Fibroblast of mammary gland (primary cell): ENCODE results near the gene SH3BP1.
A peak's percentile ranks its signal among the peaks of the same experiment; 100 is the strongest.

Experiments
- DNase-seq: peaks from one replicate; pipeline ENCODE4 v3.0.0-alpha.2; 2010; ENCODE audit warnings: low read depth
- H3K4me3 ChIP-seq: 2 replicates; pipeline ENCODE4 v1.5.1; 2011; ENCODE audit warnings: low read depth, mild to moderate bottlenecking, low read length, moderate library complexity; ENCODE audit not compliant: control insufficient read depth
- CTCF ChIP-seq: conservative IDR thresholded peaks from 2 replicates; pipeline ENCODE4 v1.5.1; 2011; ENCODE audit warnings: low read depth, low read length, inconsistent platforms; ENCODE audit not compliant: control insufficient read depth, insufficient read depth

Gene SH3BP1

GRCh38 chr22:37631448-37632173, 7.9 kb upstream of the SH3BP1 start:
- H3K4me3 ChIP-seq = no peak overlapping the region

GRCh38 chr22:37632174-37633088, 7.0 kb upstream of the SH3BP1 start:
- H3K4me3 ChIP-seq = no peak overlapping the region
- no peak for TF ChIP-seq CTCF
- DNase-seq = no peak

More at GRCh38 chr22:37631448-37632173, 7.9 kb upstream of the SH3BP1 start:
- no peak for TF ChIP-seq CTCF
- DNase-seq = no peak

- no peak for TF ChIP-seq CTCF
- H3K4me3 ChIP-seq = no peak overlapping the region
Measured at GRCh38 chr22:37633089-37633624, 6.3 kb upstream of the SH3BP1 start.

GRCh38 chr22:37633625-37634416, 5.6 kb upstream of the SH3BP1 start:
- no peak overlapping the region for H3K4me3 ChIP-seq
- peak; percentile 80 for DNase-seq
- peak; percentile 3 for TF ChIP-seq CTCF

More at GRCh38 chr22:37633089-37633624, 6.3 kb upstream of the SH3BP1 start:
- no peak for DNase-seq

GRCh38 chr22:37634417-37634924, 5.0 kb upstream of the SH3BP1 start:
- no peak overlapping the region for H3K4me3 ChIP-seq
- peak; percentile 18 for TF ChIP-seq CTCF
- DNase-seq = no peak

- no peak for TF ChIP-seq CTCF
- no peak overlapping the region for H3K4me3 ChIP-seq
- no peak for DNase-seq
Measured at GRCh38 chr22:37635157-37635556, 4.3 kb upstream of the SH3BP1 start.
